GM18861 (cell line): Measurements from ENCODE around the gene FBXO46.
"Not testable (repeated sequence)": the region's sequence is repeated elsewhere in the genome, so short reads cannot be mapped to it uniquely, and the experiment has no call there.

Source experiments
- ATAC-seq: cut with Tn5 transposase; IDR thresholded peaks from one replicate; pipeline ENCODE4 v1.9.1; 2021; ENCODE audit not compliant: unreplicated experiment

The FBXO46 gene

DNA sequence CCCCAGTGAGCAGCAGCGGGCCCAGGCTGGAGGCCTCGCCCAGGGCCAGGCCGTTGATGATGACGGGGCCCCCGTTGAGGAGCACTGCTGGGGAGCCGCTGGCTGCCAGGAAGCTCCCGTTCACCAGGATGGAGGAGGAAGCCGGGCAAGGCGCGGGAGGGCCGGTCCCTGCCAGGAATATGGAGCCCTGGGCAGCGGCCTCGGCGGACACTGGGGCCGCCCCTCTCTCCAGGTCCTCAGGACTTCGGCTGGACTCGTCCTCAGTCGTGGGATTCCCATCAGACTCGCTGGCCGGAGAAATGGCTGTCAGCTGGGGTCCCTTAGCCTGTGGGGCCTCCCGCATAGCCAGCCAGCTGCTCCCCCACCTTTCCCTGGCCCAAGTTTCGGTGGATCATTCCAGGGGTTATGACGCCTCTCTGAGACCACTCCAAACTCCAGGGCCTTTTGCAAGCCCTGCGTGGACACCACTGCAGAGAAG is 36.2 kb upstream of the FBXO46 start:
- no peak for ATAC-seq

DNA sequence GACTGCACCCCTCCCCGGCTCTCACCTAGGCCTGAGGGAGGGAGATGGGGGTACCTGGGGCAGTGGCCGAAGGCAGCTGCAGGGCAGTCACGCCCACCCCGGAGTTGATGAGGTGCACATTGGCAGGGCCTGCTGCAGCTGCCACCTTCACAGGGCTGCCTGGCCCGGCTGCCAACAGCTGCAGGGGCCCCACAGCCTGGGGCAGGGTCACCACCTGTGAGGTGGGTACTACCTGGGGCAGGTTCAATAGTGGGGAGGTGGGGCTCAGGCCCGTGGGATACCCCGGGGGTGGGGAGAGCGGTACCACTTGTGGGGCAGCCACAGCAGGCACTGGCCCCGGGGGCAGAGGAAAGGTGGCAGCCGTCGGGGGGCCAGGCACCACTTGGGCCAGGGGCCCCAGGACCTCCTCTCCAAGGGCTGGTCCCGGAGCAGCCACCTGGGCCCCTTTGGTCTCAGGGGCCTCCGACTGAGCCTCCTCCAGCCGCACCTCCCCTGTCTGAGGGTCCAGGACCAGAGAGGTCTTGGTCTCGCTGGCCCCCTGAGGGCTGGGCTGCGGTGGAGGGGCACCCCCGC is 35.7 kb upstream of the FBXO46 start:
- ATAC-seq = no peak

DNA sequence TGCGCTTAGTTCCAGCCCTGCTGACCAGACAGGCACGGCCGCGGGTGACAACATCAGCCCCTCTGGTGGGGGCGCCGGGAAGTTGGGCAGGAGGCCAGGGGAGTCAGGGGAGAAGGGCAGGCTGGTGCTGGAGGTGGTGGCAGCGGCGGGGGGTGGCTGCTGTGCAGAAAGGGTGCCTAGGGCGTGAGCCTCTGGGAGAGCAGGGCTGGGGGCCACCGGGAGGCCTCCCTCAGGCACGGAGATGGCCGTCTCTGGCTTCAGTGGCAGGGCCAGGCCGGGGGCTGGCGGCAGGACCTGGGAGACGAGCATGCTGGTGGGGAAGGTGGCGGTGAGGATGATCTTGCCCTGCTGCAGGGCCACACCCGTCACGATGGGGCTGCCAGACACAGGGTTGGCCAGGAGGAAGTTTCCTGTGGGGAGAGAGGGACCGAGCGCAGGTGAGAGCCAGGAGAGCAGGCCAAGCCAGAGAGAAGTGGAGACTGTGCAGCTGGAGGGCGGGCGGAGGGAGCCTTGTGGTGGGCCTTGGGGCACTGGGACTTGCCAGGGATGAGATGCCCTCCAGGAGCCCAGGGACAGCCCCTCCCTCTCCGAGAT is 35.1 kb upstream of the FBXO46 start:
- ATAC-seq = no peak

GRCh38 chr19:45764945-45765701 is 34.4 kb upstream of the FBXO46 start:
- no peak for ATAC-seq

GRCh38 chr19:45764475-45764874 is 33.8 kb upstream of the FBXO46 start:
- no peak for ATAC-seq

GRCh38 chr19:45763691-45764294 is 33.1 kb upstream of the FBXO46 start:
- no peak for ATAC-seq

DNA sequence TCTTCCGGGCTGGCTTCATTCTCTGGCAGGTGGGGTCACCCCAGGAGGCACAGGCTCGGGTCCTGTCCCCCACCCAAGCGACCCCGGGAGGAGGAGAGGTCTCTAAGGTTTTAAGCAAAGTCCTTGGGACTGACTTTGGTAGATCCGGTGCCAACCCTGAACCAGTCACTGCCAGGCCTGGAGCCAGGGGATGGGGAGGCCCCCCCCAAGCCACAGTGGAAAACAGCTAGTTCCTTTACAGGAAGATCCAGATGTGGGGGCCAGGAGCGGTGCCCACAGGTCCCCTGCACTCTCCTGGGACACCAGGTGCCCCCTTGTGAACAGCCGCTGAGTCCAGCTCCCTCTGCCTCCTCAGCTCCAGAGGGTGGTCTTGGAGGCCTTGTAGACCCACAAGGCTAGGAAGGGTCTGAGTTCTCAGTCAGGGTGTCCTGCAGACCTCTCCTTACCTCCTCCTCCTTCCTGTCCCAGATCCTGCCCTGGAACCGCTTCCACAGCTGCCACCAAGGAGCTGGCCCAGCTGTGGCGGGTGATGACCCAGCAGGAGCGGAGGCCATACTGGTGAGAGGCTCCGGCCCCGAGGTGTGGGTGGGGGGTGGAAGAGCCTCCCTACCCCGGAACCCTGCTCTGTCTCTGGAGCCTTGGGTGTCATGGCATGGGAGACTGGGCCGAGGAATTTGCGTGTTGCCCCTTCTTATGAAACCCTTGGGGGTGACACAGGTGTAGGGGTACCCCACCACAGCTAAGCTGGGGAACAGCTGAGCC is 32.4 kb upstream of the FBXO46 start:
- no peak for ATAC-seq

GRCh38 chr19:45761714-45762113 is 31.0 kb upstream of the FBXO46 start:
- no peak for ATAC-seq

DNA sequence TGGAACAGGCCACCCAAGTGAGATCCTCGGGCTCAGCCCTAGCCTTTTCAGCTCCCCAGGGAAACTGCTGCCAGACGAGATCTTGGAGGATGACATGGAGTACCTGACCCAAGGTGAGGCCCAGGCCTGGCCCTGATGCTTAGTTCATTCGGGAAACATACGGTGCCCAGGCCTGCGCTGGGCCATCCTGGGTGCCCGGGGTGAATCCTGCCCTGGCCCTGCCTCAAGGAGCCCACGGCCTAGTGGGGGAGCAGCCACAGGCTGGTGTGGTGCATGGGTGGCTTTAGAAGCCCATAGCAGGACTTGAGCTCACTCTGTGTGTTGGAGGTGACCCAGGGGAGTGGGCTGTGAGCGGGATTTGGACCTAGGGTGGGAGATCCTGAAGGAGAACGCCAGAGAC is 28.2 kb upstream of the FBXO46 start:
- no peak for ATAC-seq

DNA sequence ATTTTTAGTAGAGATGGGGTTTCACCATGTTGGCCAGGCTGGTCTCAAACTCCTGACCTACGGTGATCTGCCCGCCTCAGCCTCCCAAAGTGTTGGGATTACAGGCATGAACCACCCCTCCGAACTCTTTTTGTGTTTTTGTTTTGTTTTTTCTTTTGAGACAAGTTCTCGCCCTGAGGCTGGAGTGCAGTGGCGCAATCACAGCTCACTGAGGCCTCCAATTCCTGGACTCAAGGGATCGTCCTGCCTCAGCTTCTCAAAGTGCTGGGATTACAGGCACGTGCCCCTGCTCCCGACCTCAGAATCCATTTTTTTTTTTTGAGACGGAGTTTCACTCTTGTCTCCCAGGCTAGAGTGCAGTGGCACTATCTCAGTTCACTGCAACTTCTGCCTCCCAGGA is 27.0 kb upstream of the FBXO46 start:
- no peak for ATAC-seq

GRCh38 chr19:45754323-45754722 is 23.6 kb upstream of the FBXO46 start:
- ATAC-seq = no peak

DNA sequence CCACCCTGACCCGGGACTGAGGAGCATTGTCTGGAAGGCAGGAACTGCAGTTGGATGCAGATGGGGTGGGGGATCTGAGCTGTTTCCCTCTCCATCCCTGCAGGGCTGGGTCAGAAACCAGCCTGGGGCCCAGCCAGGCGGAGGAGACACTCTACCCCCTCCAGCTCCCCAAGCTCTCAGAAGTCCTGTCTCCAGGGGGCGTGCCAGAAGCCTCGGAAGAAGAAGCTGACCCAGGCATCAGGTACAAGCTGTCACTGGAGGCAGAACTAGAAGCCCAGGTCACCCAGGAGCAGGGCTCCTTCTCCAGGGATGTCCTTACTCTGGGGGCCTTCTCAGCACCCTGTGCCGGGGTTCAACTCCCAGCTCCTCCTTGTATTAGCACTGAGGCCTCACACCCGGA is 22.9 kb upstream of the FBXO46 start:
- no peak for ATAC-seq

DNA sequence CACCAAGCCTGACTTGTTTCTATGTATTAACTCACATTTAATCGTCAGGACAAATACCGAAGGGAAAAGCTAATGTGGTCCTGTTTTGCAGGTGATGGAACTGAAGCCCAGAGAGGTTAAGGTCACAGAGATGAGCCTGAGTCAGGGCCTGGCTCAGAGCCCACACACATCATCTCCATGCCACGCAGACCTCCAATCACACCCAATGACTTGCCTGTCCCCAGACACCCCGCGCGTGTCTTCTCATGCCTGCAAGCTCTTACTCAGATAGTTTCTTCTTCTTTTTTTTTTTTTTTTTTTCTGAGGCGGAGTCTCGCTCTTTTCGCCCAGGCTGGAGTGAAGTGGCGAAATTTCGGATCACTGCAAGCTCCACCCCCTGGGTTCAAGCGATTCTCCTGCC is 21.9 kb upstream of the FBXO46 start:
- ATAC-seq = no peak

DNA sequence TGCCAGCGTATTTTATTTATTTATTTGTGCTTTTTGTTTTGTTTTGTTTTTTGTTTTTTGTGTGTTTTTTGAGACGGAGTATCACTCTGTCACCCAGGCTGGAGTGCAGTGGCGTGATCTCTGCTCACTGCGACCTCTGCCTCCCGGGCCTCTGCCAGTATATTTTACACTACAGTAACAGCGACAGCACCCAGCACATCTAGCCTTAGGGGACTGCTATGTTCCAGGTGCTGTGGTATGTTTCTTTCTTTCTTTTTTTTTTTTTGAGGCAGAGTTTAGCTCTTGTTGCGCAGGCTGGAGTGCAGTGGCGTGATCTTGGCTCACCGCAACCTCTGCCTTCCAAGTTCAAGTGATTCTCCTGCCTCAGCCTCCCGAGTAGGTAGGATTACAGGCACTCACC is 20.8 kb upstream of the FBXO46 start:
- not testable (repeated sequence) for ATAC-seq

- ATAC-seq = no peak
Observed at GRCh38 chr19:45747513-45747912, 16.8 kb upstream of the FBXO46 start.

DNA sequence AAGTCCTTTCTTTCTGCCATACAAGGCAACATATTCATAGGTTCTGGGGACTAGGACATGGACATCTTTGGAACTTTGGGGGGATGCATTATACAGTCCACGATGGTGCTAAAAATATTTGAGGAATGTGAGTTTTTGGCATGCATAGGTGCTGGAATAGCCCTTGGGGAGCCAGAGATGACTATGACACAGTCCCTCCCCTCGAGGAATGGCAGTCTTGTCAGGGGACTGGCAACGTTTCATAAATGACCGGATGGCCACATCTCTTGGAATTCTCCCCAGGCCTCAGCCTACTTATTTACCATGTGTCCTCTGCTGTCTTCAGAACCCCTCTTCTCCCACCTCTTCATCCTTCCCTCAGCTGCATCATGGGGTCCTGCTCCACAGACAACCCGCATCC is 16.2 kb upstream of the FBXO46 start:
- no peak for ATAC-seq

DNA sequence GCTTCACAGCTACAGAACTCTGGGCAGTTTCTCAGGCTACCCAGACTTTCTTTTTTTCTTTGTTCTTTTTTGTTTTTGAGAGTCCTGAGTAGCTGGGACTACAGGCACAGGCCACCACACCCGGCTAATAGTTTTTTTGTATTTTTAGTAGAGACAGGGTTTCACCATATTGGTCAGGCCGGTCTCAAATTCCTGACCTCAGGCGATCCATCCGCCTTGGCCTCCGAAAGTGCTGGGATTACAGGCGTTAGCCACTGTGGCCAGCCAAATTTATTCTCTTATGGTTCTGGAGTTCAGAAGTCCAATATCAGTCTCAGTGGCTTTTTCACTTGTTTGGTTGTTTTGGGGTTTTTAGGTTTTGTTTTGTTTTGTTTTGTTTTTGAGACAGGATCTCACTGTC is 14.9 kb upstream of the FBXO46 start:
- no peak for ATAC-seq

- ATAC-seq = no peak
Observed at GRCh38 chr19:45742969-45743368, 12.3 kb upstream of the FBXO46 start.

DNA sequence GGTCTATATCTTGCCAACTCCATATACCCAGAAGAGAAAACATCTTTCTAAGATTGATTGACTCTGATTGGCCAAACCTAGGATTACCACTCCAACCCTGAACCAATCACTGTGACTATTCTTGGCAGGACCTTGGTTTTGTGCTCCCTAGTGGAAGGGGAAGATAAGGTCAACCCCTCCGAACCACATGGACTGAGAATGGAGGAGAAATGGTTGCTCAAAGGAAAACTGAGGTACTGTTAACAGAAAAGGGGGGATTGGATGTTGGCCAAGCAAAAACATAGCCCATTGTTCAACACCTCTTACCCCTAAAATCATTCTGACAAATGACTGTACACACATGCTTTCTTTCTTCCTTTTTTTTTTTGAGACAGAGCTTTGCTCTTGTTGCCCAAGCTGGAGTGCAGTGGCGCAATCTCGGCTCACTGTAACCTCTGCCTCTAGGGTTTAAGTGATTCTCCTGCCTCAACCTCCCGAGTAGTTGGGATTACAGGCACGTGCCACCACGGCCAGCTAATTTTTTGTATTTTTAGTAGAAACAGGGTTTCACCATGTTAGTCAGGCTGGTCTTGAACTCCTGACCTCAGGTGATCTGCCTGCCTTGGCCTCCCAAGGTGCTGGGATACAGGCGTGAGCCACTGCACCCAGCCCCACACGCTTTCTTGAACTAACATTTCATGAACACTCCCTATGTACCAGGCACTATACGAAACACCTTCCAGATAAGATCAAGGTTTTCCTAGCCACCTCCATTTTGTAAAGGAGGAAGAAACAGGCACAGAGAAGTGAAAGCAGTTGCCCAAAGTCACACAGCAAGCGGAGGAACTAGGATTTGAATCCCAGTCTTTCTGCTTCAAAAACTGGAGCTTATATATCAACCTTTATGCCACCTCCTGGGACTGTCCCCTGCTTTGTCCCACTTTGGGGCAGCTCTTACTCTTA is 9.1 kb upstream of the FBXO46 start:
- ATAC-seq = no peak

DNA sequence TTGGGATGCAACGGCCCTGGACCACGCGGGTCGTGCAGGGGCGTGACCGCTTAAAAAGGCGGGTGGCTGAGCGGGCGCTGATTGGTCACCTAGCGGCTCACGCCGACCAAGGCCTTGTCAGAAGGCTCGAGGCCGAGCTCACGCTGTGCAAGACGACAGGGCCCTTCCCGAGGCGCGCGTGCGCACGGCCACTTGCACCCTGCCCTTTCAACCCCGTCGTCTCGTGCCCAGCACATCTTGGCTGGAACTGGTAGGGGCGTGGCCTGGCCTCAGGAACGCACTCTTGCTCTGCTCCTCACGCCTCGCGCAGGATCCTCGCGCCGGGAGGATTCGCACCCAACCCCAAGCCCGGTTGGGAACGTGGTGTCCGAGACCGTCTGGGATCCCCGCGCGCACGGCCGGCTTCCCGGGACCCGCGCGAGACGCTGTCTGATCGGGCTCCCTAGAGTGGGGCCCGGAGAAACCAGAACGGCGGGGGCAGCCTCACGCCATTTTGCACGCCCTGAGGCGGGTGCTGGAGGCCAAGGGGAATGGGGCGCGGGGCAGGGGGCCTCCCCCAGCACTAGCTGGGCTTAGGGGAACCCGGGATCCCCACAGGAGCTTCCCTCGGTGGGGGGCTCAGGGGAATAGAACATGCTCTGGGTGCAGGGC is 2.6 kb upstream of the FBXO46 start, which contains the start of gene MEIOSIN:
MEIOSIN (plus strand) TSS at position 280 of the 651 bp plus-strand sequence. CDS start 1,938 bp downstream, outside the sequence.
- ATAC-seq = no peak
